ENCODE results near the gene LDLRAD4. TPM values are rescaled to one million over a fixed set of nuclear protein-coding genes. Genes with fewer than 3 reads are reported as not detected.

Gene LDLRAD4
- total RNA-seq, 4 donors from 2014 or later, result 14.0 to 36.9 (median 29.3) TPM

GRCh38 chr18:13582178-13582670 lies 363.7 kb downstream of the LDLRAD4 start:
- Histone ChIP-seq H3K9me3 (no peaks in the 10 kb centered on the region), H3K36me3 (no peaks in the 10 kb centered on the region), H3K4me3 (no peak overlapping the region), H3K27ac (no peak overlapping the region), H3K27me3 (no peaks in the 10 kb centered on the region), H3K4me1 (peaks cover 0 to 22% (median 6%) of the 10 kb centered on the region in 4 donors)
- no peak for DNase-seq (ENCODE audit: low spot score in 2 of 2)
- TF ChIP-seq EP300 (IDR thresholded peaks at IDR 0.05), result no peak
- no peak for TF ChIP-seq CTCF (IDR thresholded peaks at IDR 0.05)
- no peak for TF ChIP-seq POLR2A (IDR thresholded peaks at IDR 0.05)
- WGBS, 2 donors, result 77 to 84% methylated on average over 9 of the region's 9 CpGs

- no peak for DNase-seq (ENCODE audit: low spot score in 2 of 2)
- WGBS, 2 donors, result 91 to 95% methylated on average over 25 to 27 of the region's 27 CpGs
- no peak for TF ChIP-seq EP300 (IDR thresholded peaks at IDR 0.05)
- TF ChIP-seq POLR2A (IDR thresholded peaks at IDR 0.05), result no peak
- TF ChIP-seq CTCF (IDR thresholded peaks at IDR 0.05), result no peak
- H3K27ac ChIP-seq, result no peak overlapping the region
- no peaks in the 10 kb centered on the region for H3K9me3 ChIP-seq
- peaks cover 0 to 20% (median 4%) of the 10 kb centered on the region in 4 donors for H3K4me1 ChIP-seq
- H3K4me3 ChIP-seq, result no peak overlapping the region
- H3K36me3 ChIP-seq, result no peaks in the 10 kb centered on the region
- no peaks in the 10 kb centered on the region for H3K27me3 ChIP-seq
Measured at GRCh38 chr18:13583576-13584550, 365.3 kb downstream of the LDLRAD4 start.

- TF ChIP-seq CTCF (IDR thresholded peaks at IDR 0.05) (no peak), EP300 (IDR thresholded peaks at IDR 0.05) (no peak), POLR2A (IDR thresholded peaks at IDR 0.05) (no peak)
Measured at GRCh38 chr18:13584825-13585224, 366.3 kb downstream of the LDLRAD4 start.

GRCh38 chr18:13585379-13586153 lies 367.0 kb downstream of the LDLRAD4 start:
- Histone ChIP-seq H3K4me1 (peaks cover 0 to 17% (median 4%) of the 10 kb centered on the region in 4 donors), H3K27me3 (no peaks in the 10 kb centered on the region), H3K9me3 (no peaks in the 10 kb centered on the region), H3K27ac (no peak overlapping the region), H3K36me3 (no peaks in the 10 kb centered on the region), H3K4me3 (no peak overlapping the region)
- DNase-seq (ENCODE audit: low spot score in 2 of 2), result no peak
- TF ChIP-seq POLR2A (IDR thresholded peaks at IDR 0.05) (no peak), CTCF (IDR thresholded peaks at IDR 0.05) (no peak), EP300 (IDR thresholded peaks at IDR 0.05) (no peak)
- WGBS, 2 donors, result 58 to 67% methylated on average over 4 of the region's 4 CpGs

More at GRCh38 chr18:13584825-13585224, 366.3 kb downstream of the LDLRAD4 start:
- Histone ChIP-seq H3K4me3 (no peak overlapping the region), H3K27ac (no peak overlapping the region), H3K36me3 (no peaks in the 10 kb centered on the region), H3K27me3 (no peaks in the 10 kb centered on the region), H3K9me3 (no peaks in the 10 kb centered on the region), H3K4me1 (peaks cover 0 to 20% (median 4%) of the 10 kb centered on the region in 4 donors)
- DNase-seq (ENCODE audit: low spot score in 2 of 2), result no peak
- 68 to 78% methylated on average over 11 of the region's 11 CpGs for WGBS, 2 donors

Measured in tibial nerve (tissue), 4 donors.